ENCODE measurements around the gene SLC34A3. TPM values are rescaled to one million over a fixed set of nuclear protein-coding genes. Genes with fewer than 3 reads are reported as not detected.

The SLC34A3 gene
- total and polyA plus RNA-seq, 2 donors = 0.05 TPM; not detected in 1

GRCh38 chr9:137217276-137218211, 13.2 kb upstream of the SLC34A3 start:
- Histone ChIP-seq H3K4me1 (ENCODE audit: insufficient read depth) (no peaks in the 10 kb centered on the region), H3K4me3 (ENCODE audit: low read depth, low read length) (no peak overlapping the region), H3K27ac (ENCODE audit: low read depth) (peak overlapping the region; percentile 64), H3K36me3 (ENCODE audit: insufficient read depth) (no peaks in the 10 kb centered on the region)
- DNase-seq (ENCODE audit: extremely low spot score) = no peak
- 61% methylated on average over 36 of the region's 36 CpGs for WGBS

GRCh38 chr9:137218212-137218753, 12.4 kb upstream of the SLC34A3 start:
- DNase-seq (ENCODE audit: extremely low spot score) = no peak
- WGBS = 89% methylated on average over 30 of the region's 30 CpGs
- no peak overlapping the region for H3K4me3 ChIP-seq (ENCODE audit: low read depth, low read length)

DNA sequence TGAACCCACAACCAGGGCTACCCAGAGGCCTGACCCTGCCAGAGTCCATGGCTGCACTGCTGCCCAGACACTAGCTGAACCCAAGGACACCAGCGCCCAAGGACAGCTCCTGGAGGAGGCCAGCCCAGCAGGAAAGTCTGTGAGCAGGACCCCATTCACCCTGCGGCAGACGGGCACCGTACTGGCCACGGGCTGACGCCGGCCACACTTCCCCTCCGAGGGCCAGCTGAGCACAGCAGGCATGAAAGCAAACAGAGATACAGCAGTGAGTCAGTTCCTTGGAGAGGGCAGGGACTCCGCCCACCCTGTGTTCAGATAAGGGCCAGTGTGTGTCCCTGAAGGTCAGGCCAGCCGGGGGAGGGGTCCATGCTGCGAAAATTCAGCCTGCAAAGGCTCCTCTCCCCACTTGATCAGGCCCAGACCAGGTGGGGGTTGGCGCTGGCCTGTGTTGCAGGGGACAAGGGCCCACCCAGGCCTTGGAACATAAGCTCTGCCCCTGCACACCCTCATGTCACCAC, 11.9 kb upstream of the SLC34A3 start:
- Histone ChIP-seq H3K36me3 (ENCODE audit: insufficient read depth) (no peaks in the 10 kb centered on the region), H3K27ac (ENCODE audit: low read depth) (no peak overlapping the region), H3K4me1 (ENCODE audit: insufficient read depth) (no peaks in the 10 kb centered on the region), H3K4me3 (ENCODE audit: low read depth, low read length) (no peak overlapping the region)
- WGBS = 72% methylated on average over 12 of the region's 12 CpGs
- no peak for DNase-seq (ENCODE audit: extremely low spot score)

More at GRCh38 chr9:137218212-137218753, 12.4 kb upstream of the SLC34A3 start:
- H3K27ac ChIP-seq (ENCODE audit: low read depth) = no peak overlapping the region
- H3K36me3 ChIP-seq (ENCODE audit: insufficient read depth) = no peaks in the 10 kb centered on the region
- no peaks in the 10 kb centered on the region for H3K4me1 ChIP-seq (ENCODE audit: insufficient read depth)

- H3K27ac ChIP-seq (ENCODE audit: low read depth) = no peak overlapping the region
- peaks cover 2% of the 10 kb centered on the region for H3K4me1 ChIP-seq (ENCODE audit: insufficient read depth)
- no peak overlapping the region for H3K4me3 ChIP-seq (ENCODE audit: low read depth, low read length)
- DNase-seq (ENCODE audit: extremely low spot score) = no peak
- 91% methylated on average over 10 of the region's 10 CpGs for WGBS
- H3K36me3 ChIP-seq (ENCODE audit: insufficient read depth) = no peaks in the 10 kb centered on the region
Measured at GRCh38 chr9:137219757-137220316, 10.9 kb upstream of the SLC34A3 start.

- no peak overlapping the region for H3K4me3 ChIP-seq (ENCODE audit: low read depth, low read length)
- WGBS = 89% methylated on average over 52 of the region's 52 CpGs
- DNase-seq (ENCODE audit: extremely low spot score) = no peak
- H3K4me1 ChIP-seq (ENCODE audit: insufficient read depth) = peaks cover 2% of the 10 kb centered on the region
- no peaks in the 10 kb centered on the region for H3K36me3 ChIP-seq (ENCODE audit: insufficient read depth)
- H3K27ac ChIP-seq (ENCODE audit: low read depth) = no peak overlapping the region
Measured at GRCh38 chr9:137220317-137221094, 10.2 kb upstream of the SLC34A3 start.

DNA sequence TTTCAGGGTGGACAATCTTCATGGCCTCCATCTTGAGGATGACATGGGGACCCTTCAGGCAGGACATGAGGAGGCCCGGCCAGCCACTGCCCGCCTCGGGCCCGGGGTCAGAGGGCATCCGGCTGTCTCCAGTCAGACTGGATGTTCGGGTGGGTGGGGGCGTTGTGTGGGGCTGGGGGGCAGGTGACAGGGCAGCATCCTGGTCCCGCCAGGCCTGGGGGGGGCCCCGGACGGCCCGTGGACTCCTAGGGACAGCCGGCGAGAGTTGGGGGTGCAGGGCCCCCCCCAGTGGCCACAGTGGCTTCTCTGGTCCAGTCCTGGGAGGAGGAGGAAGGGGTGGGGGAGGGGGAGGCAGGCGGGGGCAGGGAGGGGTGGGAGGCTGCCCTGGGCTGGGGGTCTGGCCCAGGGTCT, 9.6 kb upstream of the SLC34A3 start:
- Histone ChIP-seq H3K4me3 (ENCODE audit: low read depth, low read length) (no peak overlapping the region), H3K27ac (ENCODE audit: low read depth) (no peak overlapping the region)

DNA sequence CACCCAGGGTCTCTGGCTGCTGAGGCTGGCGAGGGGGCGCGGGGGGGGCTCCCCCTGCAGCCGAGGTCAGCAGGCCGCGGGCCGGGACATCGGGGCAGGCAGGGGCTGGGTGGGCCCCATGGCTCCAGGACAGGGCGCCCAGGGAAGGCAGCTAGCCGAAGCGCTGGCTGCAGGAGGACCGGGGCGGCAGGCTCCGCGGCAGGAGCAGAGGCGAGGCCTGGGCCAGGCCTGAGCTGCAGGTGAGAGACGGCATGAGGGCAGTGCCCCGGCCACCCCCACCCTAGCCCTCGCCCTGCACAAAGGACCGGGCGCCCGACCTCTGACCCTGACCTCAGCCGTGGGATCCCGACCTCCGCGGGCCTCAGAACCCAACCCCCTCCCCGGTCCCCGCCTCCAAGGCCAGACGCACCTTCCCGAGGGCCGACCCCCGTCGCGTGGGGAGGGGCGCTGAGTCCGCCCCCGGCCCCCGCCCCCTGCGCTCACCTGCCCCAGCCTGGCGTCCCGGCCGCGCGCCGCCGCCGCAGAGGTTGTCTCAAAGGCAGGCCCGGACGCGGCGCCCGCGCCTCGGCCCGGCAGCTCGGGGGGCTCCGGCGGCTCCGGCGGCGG, 9.1 kb upstream of the SLC34A3 start:
- 5% methylated on average over 61 of the region's 61 CpGs for WGBS
- Histone ChIP-seq H3K27ac (ENCODE audit: low read depth) (no peak overlapping the region), H3K4me3 (ENCODE audit: low read depth, low read length) (peak overlapping the region; percentile 49), H3K36me3 (ENCODE audit: insufficient read depth) (no peaks in the 10 kb centered on the region), H3K4me1 (ENCODE audit: insufficient read depth) (peaks cover 2% of the 10 kb centered on the region)
- no peak for DNase-seq (ENCODE audit: extremely low spot score)

More for the DNA sequence above, 9.6 kb upstream of the SLC34A3 start:
- H3K4me1 ChIP-seq (ENCODE audit: insufficient read depth) = peaks cover 2% of the 10 kb centered on the region
- H3K36me3 ChIP-seq (ENCODE audit: insufficient read depth) = no peaks in the 10 kb centered on the region
- WGBS = 70% methylated on average over 14 of the region's 14 CpGs
- DNase-seq (ENCODE audit: extremely low spot score) = no peak

GRCh38 chr9:137222190-137223077, 8.3 kb upstream of the SLC34A3 start, which contains the start of gene RNF208:
Gene RNF208 (minus strand): TSS chr9:137222240. CDS start chr9:137221212, 1,028 bp downstream.
- Histone ChIP-seq H3K27ac (ENCODE audit: low read depth) (peak within 1 kb of the TSS; percentile 25), H3K4me1 (ENCODE audit: insufficient read depth) (peaks cover 2% of the 10 kb centered on the region), H3K36me3 (ENCODE audit: insufficient read depth) (no peaks in the 10 kb centered on the region), H3K4me3 (ENCODE audit: low read depth, low read length) (peak within 1 kb of the TSS; percentile 49)
- DNase-seq (ENCODE audit: extremely low spot score) = no peak
- WGBS = 4% methylated on average over 85 of the region's 88 CpGs

GRCh38 chr9:137223078-137223970, 7.4 kb upstream of the SLC34A3 start:
- WGBS = 1% methylated on average over 63 of the region's 63 CpGs
- peak; percentile 95 for DNase-seq (ENCODE audit: extremely low spot score)
- Histone ChIP-seq H3K4me1 (ENCODE audit: insufficient read depth) (peaks cover 2% of the 10 kb centered on the region), H3K27ac (ENCODE audit: low read depth) (peak overlapping the region; percentile 93), H3K36me3 (ENCODE audit: insufficient read depth) (no peaks in the 10 kb centered on the region), H3K4me3 (ENCODE audit: low read depth, low read length) (peak overlapping the region; percentile 49)

- peaks cover 2% of the 10 kb centered on the region for H3K4me1 ChIP-seq (ENCODE audit: insufficient read depth)
- H3K27ac ChIP-seq (ENCODE audit: low read depth) = no peak within 1 kb of the TSS
- WGBS = 51% methylated on average over 23 of the region's 23 CpGs
- no peaks in the 10 kb centered on the region for H3K36me3 ChIP-seq (ENCODE audit: insufficient read depth)
- DNase-seq (ENCODE audit: extremely low spot score) = no peak
- no peak within 1 kb of the TSS for H3K4me3 ChIP-seq (ENCODE audit: low read depth, low read length)
Measured at GRCh38 chr9:137224830-137225694, 5.6 kb upstream of the SLC34A3 start, which contains the start of gene CYSRT1. Gene CYSRT1 (plus strand): TSS chr9:137225174. CDS start chr9:137225622, 448 bp downstream.
